Neural crest cell (in vitro differentiated cells): Measurements from ENCODE around the gene WBP1L. TPM values are rescaled to one million over a fixed set of nuclear protein-coding genes. Genes with fewer than 3 reads are reported as not detected.
"Not testable (repeated sequence)": the region's sequence is repeated elsewhere in the genome, so short reads cannot be mapped to it uniquely, and the experiment has no call there.

Experiments used
- DNase-seq: peaks from one replicate; pipeline ENCODE4 v3.0.0; 2021; ENCODE audit warnings: low read depth, mixed read lengths, low spot score
- H3K27ac Mint-ChIP-seq: one replicate; pipeline ENCODE4 v1.8.0; 2021; ENCODE audit warnings: mild to moderate bottlenecking, mixed read lengths; ENCODE audit not compliant: unreplicated experiment
- H3K27me3 Mint-ChIP-seq: 2 replicates; pipeline ENCODE4 v1.8.0; 2021; ENCODE audit warnings: low read depth, mild to moderate bottlenecking, mixed read lengths
- H3K36me3 Mint-ChIP-seq: 2 replicates; pipeline ENCODE4 v1.8.0; 2021; ENCODE audit warnings: low read depth, mild to moderate bottlenecking, mixed read lengths
- H3K4me1 Mint-ChIP-seq: 2 replicates; pipeline ENCODE4 v1.8.0; 2021; ENCODE audit warnings: mixed read lengths
- H3K4me3 Mint-ChIP-seq: one replicate; pipeline ENCODE4 v1.8.0; 2021; ENCODE audit warnings: mild to moderate bottlenecking, mixed read lengths
- H3K9me3 Mint-ChIP-seq: 2 replicates; pipeline ENCODE4 v1.8.0; 2021; ENCODE audit warnings: mixed read lengths
- CTCF ChIP-seq: fragments of 200-600 bp; sonication (generic); conservative IDR thresholded peaks from 2 replicates; pipeline ENCODE4 v1.5.0; 2021; ENCODE audit warnings: antibody characterized with exemption, mild to moderate bottlenecking
- long read RNA-seq: library from polyadenylated mRNA; unstranded; transcript quantifications from one replicate; pipeline ENCODE4 v2.0.0, GENCODE V29; 2020
- total RNA-seq: library from RNA; stranded (reverse); gene quantifications from 2 replicates; pipeline ENCODE4 v1.2.1, GENCODE V29; 2021

Gene WBP1L
- total RNA-seq, result 21.2 and 22.0 TPM in 2 replicates
- long read RNA-seq, full-length matches to known transcripts, result 2 of 14 reads
- long read RNA-seq, partial matches to known transcripts, result 0 of 14 reads
- long read RNA-seq, other reads (novel, unspliced or antisense), result 12 of 14 reads

GRCh38 chr10:102743588-102744373 is at the start of gene WBP1L:
Gene WBP1L, plus strand, starts transcription at chr10:102743948. Its CDS starts 106 bp downstream, at chr10:102744054.
- Mint-ChIP-seq H3K27me3 (peaks cover 3% of the 10 kb centered on the region), H3K27ac (peak within 1 kb of the TSS; percentile 94), H3K4me1 (peaks cover 42% of the 10 kb centered on the region), H3K4me3 (peak within 1 kb of the TSS; percentile 93), H3K9me3 (peaks cover 3% of the 10 kb centered on the region), H3K36me3 (no peaks in the 10 kb centered on the region)
- peak; percentile 89 for DNase-seq
- TF ChIP-seq CTCF, result no peak

GRCh38 chr10:102695401-102695800 is 48.3 kb upstream of the WBP1L start:
- not testable (repeated sequence) for H3K9me3 Mint-ChIP-seq, H3K4me1 Mint-ChIP-seq, H3K4me3 Mint-ChIP-seq, DNase-seq, H3K27ac Mint-ChIP-seq, H3K27me3 Mint-ChIP-seq
- peaks cover 16% of the 10 kb centered on the region for H3K36me3 Mint-ChIP-seq

- no peak overlapping the region for H3K27ac Mint-ChIP-seq
- TF ChIP-seq CTCF, result no peak
- H3K4me1 Mint-ChIP-seq, result no peaks in the 10 kb centered on the region
- no peaks in the 10 kb centered on the region for H3K9me3 Mint-ChIP-seq
- DNase-seq, result no peak
- H3K4me3 Mint-ChIP-seq, result no peak overlapping the region
- H3K36me3 Mint-ChIP-seq, result peaks cover 16% of the 10 kb centered on the region
- H3K27me3 Mint-ChIP-seq, result no peaks in the 10 kb centered on the region
These were observed 47.0 kb upstream of the WBP1L start for GRCh38 chr10:102696736-102697135.

GRCh38 chr10:102698894-102699293 is 44.9 kb upstream of the WBP1L start:
- no peaks in the 10 kb centered on the region for H3K4me1 Mint-ChIP-seq
- no peaks in the 10 kb centered on the region for H3K27me3 Mint-ChIP-seq
- H3K27ac Mint-ChIP-seq, result no peak overlapping the region
- no peak overlapping the region for H3K4me3 Mint-ChIP-seq
- TF ChIP-seq CTCF, result no peak
- H3K36me3 Mint-ChIP-seq, result peaks cover 16% of the 10 kb centered on the region
- no peaks in the 10 kb centered on the region for H3K9me3 Mint-ChIP-seq
- no peak for DNase-seq

GRCh38 chr10:102701272-102701671 is 42.5 kb upstream of the WBP1L start:
- no peak for TF ChIP-seq CTCF
- peaks cover 23% of the 10 kb centered on the region for H3K36me3 Mint-ChIP-seq
- no peak for DNase-seq
- no peaks in the 10 kb centered on the region for H3K4me1 Mint-ChIP-seq
- no peak overlapping the region for H3K4me3 Mint-ChIP-seq
- H3K9me3 Mint-ChIP-seq, result no peaks in the 10 kb centered on the region
- no peak overlapping the region for H3K27ac Mint-ChIP-seq
- H3K27me3 Mint-ChIP-seq, result no peaks in the 10 kb centered on the region

- Mint-ChIP-seq H3K4me1 (no peaks in the 10 kb centered on the region), H3K36me3 (peaks cover 19% of the 10 kb centered on the region), H3K4me3 (no peak overlapping the region), H3K27ac (no peak overlapping the region), H3K9me3 (no peaks in the 10 kb centered on the region), H3K27me3 (no peaks in the 10 kb centered on the region)
- no peak for TF ChIP-seq CTCF
- no peak for DNase-seq
These were observed 42.0 kb upstream of the WBP1L start for GRCh38 chr10:102701796-102702195.
